ENCODE measurements around the gene ARHGEF25.

Gene ARHGEF25

DNA sequence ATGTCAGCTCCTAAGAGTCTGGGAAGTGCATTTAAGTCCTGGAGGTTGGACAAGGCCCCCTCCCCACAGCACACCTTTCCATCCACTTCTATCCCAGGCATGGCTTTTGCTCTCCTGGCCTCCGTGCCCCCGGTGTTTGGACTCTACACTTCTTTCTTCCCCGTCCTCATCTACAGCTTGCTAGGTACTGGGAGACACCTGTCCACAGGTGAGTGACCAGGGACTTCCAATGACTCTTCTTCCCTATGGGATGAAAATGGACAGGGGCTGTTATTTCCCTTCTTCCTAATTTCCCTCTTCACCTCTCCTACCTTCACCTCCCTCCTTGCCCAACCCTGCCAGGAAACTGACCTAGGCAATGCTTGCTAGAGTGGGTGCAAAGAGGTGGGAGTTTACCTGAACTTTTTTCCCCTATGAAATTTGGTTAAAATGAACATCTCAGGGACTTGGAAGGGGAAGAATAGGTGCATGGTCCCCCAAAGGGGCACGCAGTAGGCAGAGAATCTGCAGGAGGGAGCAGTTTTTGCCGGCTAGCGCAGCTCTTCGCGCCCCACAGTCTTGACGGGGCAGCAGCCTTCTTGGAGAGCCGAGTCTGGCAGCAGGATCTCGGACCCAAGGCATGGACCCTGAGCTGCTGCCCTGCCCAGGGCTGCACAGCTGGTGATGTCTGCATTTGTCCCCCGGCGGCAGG is 9.2 kb downstream of the ARHGEF25 start:
- TF ChIP-seq, protein P1, sequence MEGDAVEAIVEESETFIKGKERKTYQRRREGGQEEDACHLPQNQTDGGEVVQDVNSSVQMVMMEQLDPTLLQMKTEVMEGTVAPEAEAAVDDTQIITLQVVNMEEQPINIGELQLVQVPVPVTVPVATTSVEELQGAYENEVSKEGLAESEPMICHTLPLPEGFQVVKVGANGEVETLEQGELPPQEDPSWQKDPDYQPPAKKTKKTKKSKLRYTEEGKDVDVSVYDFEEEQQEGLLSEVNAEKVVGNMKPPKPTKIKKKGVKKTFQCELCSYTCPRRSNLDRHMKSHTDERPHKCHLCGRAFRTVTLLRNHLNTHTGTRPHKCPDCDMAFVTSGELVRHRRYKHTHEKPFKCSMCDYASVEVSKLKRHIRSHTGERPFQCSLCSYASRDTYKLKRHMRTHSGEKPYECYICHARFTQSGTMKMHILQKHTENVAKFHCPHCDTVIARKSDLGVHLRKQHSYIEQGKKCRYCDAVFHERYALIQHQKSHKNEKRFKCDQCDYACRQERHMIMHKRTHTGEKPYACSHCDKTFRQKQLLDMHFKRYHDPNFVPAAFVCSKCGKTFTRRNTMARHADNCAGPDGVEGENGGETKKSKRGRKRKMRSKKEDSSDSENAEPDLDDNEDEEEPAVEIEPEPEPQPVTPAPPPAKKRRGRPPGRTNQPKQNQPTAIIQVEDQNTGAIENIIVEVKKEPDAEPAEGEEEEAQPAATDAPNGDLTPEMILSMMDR (IDR thresholded peaks at IDR 0.05; ENCODE audit: low read depth, low read length, missing control alignments): no peak
- Histone ChIP-seq H3K4me3 (ENCODE audit: low read depth, low read length) (no peak overlapping the region), H3K27me3 (replicated peaks) (peaks cover 38% of the 10 kb centered on the region), H3K36me3 (replicated peaks) (no peaks in the 10 kb centered on the region), H3K27ac (no peak overlapping the region)
- DNase-seq: no peak
- in situ Hi-C loops (cut with HindIII; ENCODE audit: low pct_ligation_motif_present, low sequenced_read_pairs): no loop called here

DNA sequence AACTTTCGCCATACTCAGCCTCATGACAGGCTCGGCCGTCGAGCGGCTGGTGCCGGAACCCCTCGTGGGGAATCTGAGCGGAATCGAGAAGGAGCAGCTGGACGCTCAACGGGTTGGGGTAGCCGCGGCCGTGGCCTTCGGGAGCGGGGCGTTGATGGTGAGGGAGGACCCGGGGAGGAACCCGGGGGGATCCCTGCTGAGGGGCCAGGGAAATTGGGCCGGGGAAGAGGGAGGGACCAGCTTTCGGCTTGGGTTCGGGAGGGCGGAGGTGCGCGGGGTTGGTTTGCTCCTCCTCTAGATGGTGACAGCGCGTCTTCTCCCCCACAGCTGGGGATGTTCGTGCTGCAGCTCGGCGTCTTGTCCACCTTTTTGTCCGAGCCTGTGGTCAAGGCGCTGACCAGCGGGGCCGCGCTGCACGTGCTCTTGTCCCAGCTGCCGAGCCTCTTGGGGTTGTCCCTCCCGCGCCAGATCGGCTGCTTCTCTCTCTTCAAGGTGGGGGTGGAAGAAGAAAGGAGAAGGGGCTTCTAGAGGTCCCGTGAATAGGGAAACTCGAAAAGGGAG is 9.8 kb downstream of the ARHGEF25 start:
- H3K27me3 ChIP-seq (replicated peaks): peaks cover 38% of the 10 kb centered on the region
- DNase-seq: no peak
- peak overlapping the region; percentile 40 for H3K4me3 ChIP-seq (ENCODE audit: low read depth, low read length)
- no peak overlapping the region for H3K27ac ChIP-seq
- TF ChIP-seq, protein P1 (IDR thresholded peaks at IDR 0.05; ENCODE audit: low read depth, low read length, missing control alignments): no peak
- in situ Hi-C loops (cut with HindIII; ENCODE audit: low pct_ligation_motif_present, low sequenced_read_pairs): no loop called here
- no peaks in the 10 kb centered on the region for H3K36me3 ChIP-seq (replicated peaks)

DNA sequence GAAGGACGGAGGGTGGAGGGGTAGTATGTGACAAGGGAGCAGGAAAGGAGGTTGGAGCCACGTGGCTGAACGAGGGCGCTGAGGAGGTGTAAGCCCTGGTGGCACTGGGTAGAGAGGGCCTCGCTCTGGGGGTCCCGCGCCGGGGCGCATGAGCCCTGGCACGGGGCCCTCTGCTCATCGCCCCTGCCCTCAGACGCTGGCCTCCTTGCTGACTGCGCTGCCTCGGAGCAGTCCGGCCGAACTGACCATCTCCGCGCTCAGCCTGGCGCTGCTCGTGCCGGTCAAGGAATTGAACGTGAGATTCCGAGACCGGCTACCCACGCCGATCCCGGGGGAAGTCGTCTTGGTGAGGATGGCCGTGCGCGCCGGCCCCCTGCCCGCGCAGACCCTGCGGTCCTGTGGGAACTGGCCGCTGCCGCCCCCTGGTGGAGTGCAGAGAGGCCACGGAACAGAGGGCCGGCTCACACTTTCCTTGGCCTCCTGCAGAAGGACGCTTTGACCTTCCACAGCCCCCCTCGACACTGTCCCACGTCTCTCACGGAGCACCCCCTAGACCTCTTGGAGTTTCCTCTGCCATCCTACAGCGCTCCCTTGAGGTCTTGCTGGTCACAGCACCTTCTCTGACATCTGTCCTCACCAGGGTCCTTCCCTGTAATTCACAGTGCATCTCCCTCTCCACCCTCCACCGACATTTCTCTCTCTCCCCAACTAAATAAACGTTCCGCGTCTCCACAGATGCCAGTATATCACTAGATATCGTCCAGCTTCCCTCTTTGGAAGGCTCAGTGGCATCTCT is 10.5 kb downstream of the ARHGEF25 start:
- no peak overlapping the region for H3K27ac ChIP-seq
- H3K4me3 ChIP-seq (ENCODE audit: low read depth, low read length): peak overlapping the region; percentile 40
- no peak for DNase-seq
- no peaks in the 10 kb centered on the region for H3K36me3 ChIP-seq (replicated peaks)
- TF ChIP-seq, protein P1 (IDR thresholded peaks at IDR 0.05; ENCODE audit: low read depth, low read length, missing control alignments): peak; percentile 90
- H3K27me3 ChIP-seq (replicated peaks): peaks cover 38% of the 10 kb centered on the region
- in situ Hi-C loops (cut with HindIII; ENCODE audit: low pct_ligation_motif_present, low sequenced_read_pairs): no loop called here

DNA sequence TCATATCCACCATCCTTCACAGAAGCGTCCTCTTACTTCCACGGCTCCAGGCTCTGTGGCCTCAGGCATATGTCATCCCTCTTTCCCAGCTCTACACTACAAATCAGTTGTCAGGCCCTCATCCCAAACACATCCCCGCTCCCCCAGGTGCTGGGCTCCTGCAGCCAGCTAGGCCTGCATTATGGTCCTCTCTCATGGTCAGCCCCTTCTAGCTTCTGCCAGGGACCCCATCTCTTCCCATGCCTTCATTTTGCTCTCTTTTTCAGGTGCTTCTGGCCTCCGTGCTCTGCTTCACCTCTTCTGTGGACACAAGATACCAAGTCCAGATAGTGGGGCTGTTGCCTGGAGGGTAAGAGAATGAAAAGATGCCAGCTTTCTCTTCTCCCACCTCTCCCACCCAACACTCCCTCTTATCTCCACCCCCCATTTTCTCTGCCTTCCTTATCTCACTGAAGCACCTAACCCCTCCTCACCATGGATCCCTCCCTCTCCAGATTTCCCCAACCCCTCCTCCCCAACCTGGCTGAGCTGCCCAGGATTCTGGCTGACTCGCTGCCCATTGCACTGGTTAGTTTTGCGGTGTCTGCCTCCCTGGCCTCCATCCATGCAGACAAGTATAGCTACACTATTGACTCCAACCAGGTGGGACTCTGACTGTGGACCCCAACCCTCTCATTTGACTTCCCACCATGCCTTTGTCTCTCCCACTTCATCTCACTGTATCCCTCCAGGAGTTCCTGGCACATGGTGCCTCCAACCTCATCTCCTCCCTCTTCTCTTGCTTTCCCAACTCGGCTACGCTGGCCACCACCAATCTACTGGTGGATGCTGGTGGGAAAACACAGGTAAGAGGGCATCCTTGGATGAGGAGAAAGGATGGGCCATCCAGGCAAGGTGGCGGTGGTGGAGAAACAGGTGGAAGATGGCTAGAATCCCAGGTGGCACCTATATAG is 11.3 kb downstream of the ARHGEF25 start:
- no peak overlapping the region for H3K27ac ChIP-seq
- H3K36me3 ChIP-seq (replicated peaks): no peaks in the 10 kb centered on the region
- DNase-seq: no peak
- TF ChIP-seq, protein P1 (IDR thresholded peaks at IDR 0.05; ENCODE audit: low read depth, low read length, missing control alignments): no peak
- in situ Hi-C loops (cut with HindIII; ENCODE audit: low pct_ligation_motif_present, low sequenced_read_pairs): no loop called here
- peaks cover 40% of the 10 kb centered on the region for H3K27me3 ChIP-seq (replicated peaks)
- H3K4me3 ChIP-seq (ENCODE audit: low read depth, low read length): no peak overlapping the region

DNA sequence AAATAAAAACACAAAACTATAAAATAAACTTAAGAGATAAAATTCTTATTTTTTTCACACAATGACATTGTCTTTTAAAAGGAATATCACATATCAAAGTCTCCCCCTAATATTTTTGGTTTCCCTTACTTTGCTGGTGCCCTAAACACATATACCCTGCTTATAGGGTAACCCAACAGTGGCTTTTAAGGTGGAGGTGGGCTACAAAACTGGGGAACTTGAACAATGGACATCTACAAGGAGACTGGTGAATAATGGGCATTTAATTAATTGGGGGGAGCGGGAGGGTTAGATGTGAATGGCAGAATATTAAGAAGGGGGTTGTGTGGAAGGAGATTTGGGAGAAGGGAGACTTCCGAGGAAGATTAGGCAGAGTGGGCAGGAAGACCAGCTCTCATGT is 12.2 kb downstream of the ARHGEF25 start:
- peaks cover 41% of the 10 kb centered on the region for H3K27me3 ChIP-seq (replicated peaks)
- in situ Hi-C loops (cut with HindIII; ENCODE audit: low pct_ligation_motif_present, low sequenced_read_pairs): no loop called here

More for the DNA sequence above, 12.2 kb downstream of the ARHGEF25 start:
- Histone ChIP-seq H3K4me3 (ENCODE audit: low read depth, low read length) (no peak overlapping the region), H3K27ac (no peak overlapping the region), H3K36me3 (replicated peaks) (no peaks in the 10 kb centered on the region)
- TF ChIP-seq, protein P1 (IDR thresholded peaks at IDR 0.05; ENCODE audit: low read depth, low read length, missing control alignments): no peak
- no peak for DNase-seq
